Tibial nerve (tissue), 4 donors: ENCODE results near the gene ZKSCAN5. TPM values are rescaled to one million over a fixed set of nuclear protein-coding genes. Genes with fewer than 3 reads are reported as not detected.

ENCODE experiments used
- total RNA-seq, 4 donors: library from RNA; depleted of rRNA; stranded (reverse); fragments of >200 nt; gene quantifications; one replicate each; pipeline ENCODE4 v1.1.0, GENCODE V29; 2016

ZKSCAN5 gene
- total RNA-seq, 4 donors from 2014 or later: 9.0 to 11.7 (median 9.9) TPM

Other genes starting within 250 kb of the ZKSCAN5 start
- not detected for gene MYH16, start 231.8 kb upstream of the ZKSCAN5 start, total RNA-seq
- 100 to 1,000 TPM in 3 of 4 donors, 10 to 100 TPM in 1; 92.2 to 151 (median 118) TPM for gene ARPC1A, start 178.8 kb upstream of the ZKSCAN5 start, total RNA-seq
- 100 to 1,000 TPM; 178 to 337 (median 306) TPM for gene ARPC1B, start 129.9 kb upstream of the ZKSCAN5 start, total RNA-seq
- 100 to 1,000 TPM in 1 of 4 donors, 10 to 100 TPM in 3; 65.4 to 107 (median 68.8) TPM for gene PDAP1, start 96.1 kb upstream of the ZKSCAN5 start, total RNA-seq
- gene BUD31, start 95.7 kb upstream of the ZKSCAN5 start, total RNA-seq: 10 to 100 TPM; 55.9 to 87.3 (median 75.8) TPM
- 10 to 100 TPM in 2 of 4 donors, 1 to 10 TPM in 2; 6.9 to 10.8 (median 9.5) TPM for gene PTCD1, start 65.9 kb upstream of the ZKSCAN5 start, total RNA-seq
- 10 to 100 TPM; 34.3 to 77.9 (median 50.1) TPM for gene CPSF4, start 65.7 kb upstream of the ZKSCAN5 start, total RNA-seq
- 100 to 1,000 TPM; 127 to 656 (median 375) TPM for gene ATP5MF, start 38.5 kb upstream of the ZKSCAN5 start, total RNA-seq
- gene ZNF789, start 31.8 kb upstream of the ZKSCAN5 start, total RNA-seq: 10 to 100 TPM in 3 of 4 donors, 1 to 10 TPM in 1; 7.4 to 16.5 (median 12.1) TPM
- gene ZNF394, start 4.4 kb upstream of the ZKSCAN5 start, total RNA-seq: 10 to 100 TPM; 36.9 to 47.3 (median 44.5) TPM
- gene FAM200A, start 47.5 kb downstream of the ZKSCAN5 start, total RNA-seq: 1 to 10 TPM; 4.8 to 8.8 (median 5.6) TPM
- 100 to 1,000 TPM in 2 of 4 donors, 10 to 100 TPM in 2; 90.8 to 140 (median 104) TPM for gene ZNF655, start 54.0 kb downstream of the ZKSCAN5 start, total RNA-seq
- gene TMEM225B, start 93.6 kb downstream of the ZKSCAN5 start, total RNA-seq: 1 to 10 TPM in 3 of 4 donors, not detected in 1; 1.2 to 1.8 (median 1.5) TPM
- 10 to 100 TPM; 23.2 to 34.1 (median 30.2) TPM for gene ZSCAN25, start 112.3 kb downstream of the ZKSCAN5 start, total RNA-seq
- gene CYP3A5, start 175.3 kb downstream of the ZKSCAN5 start, total RNA-seq: 10 to 100 TPM in 2 of 4 donors, 1 to 10 TPM in 2; 2.4 to 42.9 (median 10.7) TPM
- under 1 TPM in 1 of 4 donors, not detected in 3; 0.22 TPM for gene CYP3A7, start 230.5 kb downstream of the ZKSCAN5 start, total RNA-seq